GM21447 (cell line): Measurements from ENCODE around the gene ART4.

Experiments
- ATAC-seq: cut with Tn5 transposase; IDR thresholded peaks from one replicate; pipeline ENCODE4 v1.9.1; 2021; ENCODE audit not compliant: unreplicated experiment

ART4 gene

GRCh38 chr12:14852880-14853279 is 9.6 kb upstream of the ART4 start:
- ATAC-seq = no peak

DNA sequence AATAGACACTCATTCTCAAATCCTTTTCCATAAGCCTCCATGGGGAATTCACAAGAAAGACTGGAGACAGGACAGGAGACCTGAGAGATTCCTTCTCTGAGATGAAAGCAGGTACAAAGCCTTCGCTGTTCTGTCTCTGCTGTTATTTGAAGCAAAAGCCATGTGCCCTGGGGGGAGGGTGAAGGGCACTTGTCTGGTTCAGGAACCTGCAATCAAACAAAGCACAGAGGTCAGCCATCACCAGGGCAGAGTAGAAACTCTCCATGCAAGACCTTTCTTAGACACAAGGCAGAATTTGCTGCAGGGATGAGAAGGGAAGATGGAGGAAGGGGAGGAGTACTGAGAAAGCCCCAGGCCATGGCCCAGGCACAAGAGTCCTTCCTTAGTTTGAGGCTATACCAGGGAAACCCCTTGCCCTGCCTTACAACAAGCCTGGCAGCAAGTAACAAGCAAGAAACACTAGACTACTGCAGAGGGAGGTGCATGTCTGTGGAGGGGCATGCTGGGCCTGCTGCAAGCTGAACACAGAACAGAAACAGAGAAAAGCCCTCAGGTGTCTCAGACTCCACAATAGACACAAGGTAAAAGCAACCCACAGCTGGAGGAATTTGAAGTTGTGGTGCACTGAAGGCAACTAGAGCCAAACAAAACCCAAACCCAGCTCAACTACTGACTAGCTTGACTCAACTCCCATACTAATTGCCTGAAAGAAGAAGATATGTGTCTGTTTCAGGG is 7.8 kb upstream of the ART4 start:
- ATAC-seq = peak; percentile 73

- no peak for ATAC-seq
These were observed 6.3 kb upstream of the ART4 start for GRCh38 chr12:14849661-14850060.

- ATAC-seq = no peak
These were observed 3.7 kb upstream of the ART4 start for GRCh38 chr12:14846876-14847580.

DNA sequence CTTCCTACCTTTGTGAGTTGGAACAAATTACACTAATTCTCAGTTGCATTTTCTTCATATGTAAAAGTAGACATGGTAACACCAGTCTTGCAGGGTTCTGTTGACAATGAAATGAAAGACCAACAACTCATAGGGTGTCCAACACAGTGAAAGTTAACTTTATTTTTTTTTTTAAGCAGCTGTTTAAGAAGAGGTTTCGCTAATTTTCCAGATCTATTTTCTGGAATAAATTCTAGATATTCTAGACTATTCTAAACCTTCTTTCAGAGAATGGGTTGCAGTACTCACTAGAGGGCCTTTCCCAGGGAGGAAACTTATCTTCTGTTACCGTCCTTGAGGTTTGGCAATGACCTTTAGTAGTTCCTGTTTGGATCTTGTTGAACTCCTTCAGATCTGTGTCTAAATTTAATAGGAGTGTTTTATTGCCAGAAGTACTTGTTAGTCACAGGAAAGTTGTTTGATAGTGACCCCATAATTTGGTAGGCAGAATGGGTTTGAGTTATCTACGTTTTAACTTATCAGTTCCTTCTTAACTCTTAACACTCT is 2.8 kb upstream of the ART4 start:
- ATAC-seq = no peak

GRCh38 chr12:14845350-14845750 is 2.0 kb upstream of the ART4 start:
- ATAC-seq = no peak

- no peak for ATAC-seq
These were observed 1.1 kb upstream of the ART4 start for GRCh38 chr12:14844401-14844800.

- ATAC-seq = no peak
These were observed 1.0 kb downstream of the ART4 start for GRCh38 chr12:14842315-14842714.

GRCh38 chr12:14841761-14842160 is 1.6 kb downstream of the ART4 start:
- no peak for ATAC-seq

GRCh38 chr12:14840616-14841015 is 2.7 kb downstream of the ART4 start:
- no peak for ATAC-seq

- no peak for ATAC-seq
These were observed 4.1 kb downstream of the ART4 start for GRCh38 chr12:14839262-14839661.

- no peak for ATAC-seq
These were observed 6.8 kb downstream of the ART4 start for GRCh38 chr12:14836336-14837210.

- no peak for ATAC-seq
These were observed 8.8 kb downstream of the ART4 start for GRCh38 chr12:14834509-14834908.

- no peak for ATAC-seq
These were observed 9.4 kb downstream of the ART4 start for GRCh38 chr12:14833952-14834351.

- ATAC-seq = no peak
These were observed 10.0 kb downstream of the ART4 start for GRCh38 chr12:14833336-14833735.

DNA sequence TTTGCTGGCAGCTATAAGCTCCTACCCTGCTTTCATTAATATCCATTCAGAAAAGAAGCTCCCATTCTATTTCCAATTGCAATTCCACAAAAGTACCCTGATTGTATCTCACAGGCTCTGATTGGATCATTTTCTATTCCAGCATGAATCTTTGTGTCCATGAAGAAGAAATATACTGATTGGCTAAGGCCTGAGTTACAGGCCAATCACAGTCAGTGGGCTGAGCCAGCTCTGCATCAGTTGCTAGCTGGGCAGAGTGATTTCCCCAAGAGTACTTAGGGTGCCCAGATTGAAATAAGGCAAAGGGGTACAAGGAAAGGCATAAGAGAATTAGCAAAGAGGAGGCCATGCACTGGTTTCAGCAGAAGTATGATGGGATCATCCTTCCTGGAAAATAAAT is 14.4 kb downstream of the ART4 start:
- peak; percentile 81 for ATAC-seq

DNA sequence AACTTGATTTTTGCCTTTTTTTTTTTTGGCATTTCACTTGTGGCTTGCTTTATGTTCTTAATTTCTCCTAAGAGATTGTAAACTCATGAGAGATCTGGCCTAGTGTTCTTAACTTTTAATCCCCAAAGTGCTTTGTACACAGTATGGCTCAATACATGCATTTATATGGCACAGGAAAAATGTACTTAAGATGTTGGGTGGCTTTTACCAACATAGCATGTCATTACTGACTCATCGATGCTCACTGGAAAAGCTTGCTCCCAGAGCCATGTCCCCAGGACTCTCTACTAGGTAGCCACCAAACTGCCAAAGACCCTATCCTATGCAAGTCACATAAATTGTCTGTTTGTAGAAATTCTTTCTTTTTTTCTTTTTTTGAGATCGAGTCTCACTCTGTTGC is 16.3 kb downstream of the ART4 start:
- ATAC-seq = no peak

GRCh38 chr12:14826491-14826890 is 16.8 kb downstream of the ART4 start:
- ATAC-seq = no peak

DNA sequence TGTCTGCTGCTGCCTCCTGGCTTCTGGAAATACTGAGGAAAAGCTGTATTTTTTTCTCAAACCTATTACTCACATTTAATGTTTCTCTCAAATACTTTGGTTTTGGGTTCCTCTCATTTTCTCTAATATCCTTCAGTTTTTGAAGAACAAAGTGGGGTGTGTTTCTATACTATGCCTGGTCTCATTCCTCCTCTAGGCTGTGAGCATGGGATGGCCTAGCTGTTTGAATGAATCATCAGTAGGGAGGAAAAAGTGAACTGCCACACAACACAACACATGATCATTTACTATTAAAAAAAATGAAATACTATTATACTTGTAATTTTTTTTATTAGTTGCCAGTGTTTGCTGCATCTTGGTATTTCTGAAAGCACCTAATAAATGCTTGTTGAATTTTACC is 18.1 kb downstream of the ART4 start:
- ATAC-seq = no peak

- ATAC-seq = no peak
These were observed 19.2 kb downstream of the ART4 start for GRCh38 chr12:14824012-14824634.

GRCh38 chr12:14814014-14814413 is 29.3 kb downstream of the ART4 start, which contains the start of gene SMCO3:
SMCO3 (minus strand) TSS chr12:14814182; CDS start chr12:14806680, 7,502 bp downstream.
- ATAC-seq = no peak
